ENCODE measurements around the gene SLC9A9. TPM values are rescaled to one million over a fixed set of nuclear protein-coding genes. Genes with fewer than 3 reads are reported as not detected.

Gene SLC9A9
- polyA plus RNA-seq, 1 donor from 2014 or later = 0.54 TPM

- H3K9me2 ChIP-seq (ENCODE audit: insufficient read depth, low read length) = no peaks in the 10 kb centered on the region
- no peak overlapping the region for H3K27ac ChIP-seq (ENCODE audit: low read length)
- no peaks in the 10 kb centered on the region for H3K79me2 ChIP-seq (replicated peaks; ENCODE audit: insufficient read depth, low read length)
- no peaks in the 10 kb centered on the region for H3F3A ChIP-seq (ENCODE audit: insufficient read depth, low read length, poor library complexity, severe bottlenecking)
- no peaks in the 10 kb centered on the region for H3K36me3 ChIP-seq (ENCODE audit: insufficient read depth, low read length)
- no peak overlapping the region for H2AFZ ChIP-seq (ENCODE audit: low read depth, low read length)
- TF ChIP-seq MXI1 (conservative IDR thresholded peaks at IDR 0.05; ENCODE audit: poor library complexity, severe bottlenecking) = no peak
- TF ChIP-seq SMC3 (conservative IDR thresholded peaks at IDR 0.05; ENCODE audit: poor library complexity) = no peak
- TF ChIP-seq RAD21 (conservative IDR thresholded peaks at IDR 0.05) = no peak
- no peak for TF ChIP-seq TAF1 (IDR thresholded peaks at IDR 0.05; ENCODE audit: low read depth)
- no peak for TF ChIP-seq REST (IDR thresholded peaks at IDR 0.05; ENCODE audit: borderline replicate concordance)
- no peak for TF ChIP-seq EP300 (conservative IDR thresholded peaks at IDR 0.05; ENCODE audit: poor library complexity, severe bottlenecking)
- no peak for TF ChIP-seq POLR2AphosphoS5 (IDR thresholded peaks at IDR 0.05)
- no peak for TF ChIP-seq EZH2 (IDR thresholded peaks at IDR 0.05; ENCODE audit: borderline replicate concordance, insufficient read depth, low read length, poor library complexity, severe bottlenecking)
- TF ChIP-seq CTCF (IDR thresholded peaks at IDR 0.05; ENCODE audit: poor library complexity, severe bottlenecking) = no peak
- H3K4me3 ChIP-seq (ENCODE audit: low read length) = no peak overlapping the region
- H3K4me2 ChIP-seq (ENCODE audit: low read length) = no peak overlapping the region
- no peak overlapping the region for H3K9ac ChIP-seq (ENCODE audit: low read length)
- no peaks in the 10 kb centered on the region for H3K9me3 ChIP-seq (ENCODE audit: low read length)
- no peaks in the 10 kb centered on the region for H3K27me3 ChIP-seq (ENCODE audit: insufficient read depth, low read depth, low read length)
- no peaks in the 10 kb centered on the region for H4K20me1 ChIP-seq (ENCODE audit: insufficient read depth)
These were observed 504.3 kb downstream of the SLC9A9 start for GRCh38 chr3:143343944-143344343.

- TF ChIP-seq EP300 (conservative IDR thresholded peaks at IDR 0.05; ENCODE audit: poor library complexity, severe bottlenecking) (no peak), EZH2 (IDR thresholded peaks at IDR 0.05; ENCODE audit: borderline replicate concordance, insufficient read depth, low read length, poor library complexity, severe bottlenecking) (no peak), SMC3 (conservative IDR thresholded peaks at IDR 0.05; ENCODE audit: poor library complexity) (no peak), TAF1 (IDR thresholded peaks at IDR 0.05; ENCODE audit: low read depth) (no peak), POLR2AphosphoS5 (IDR thresholded peaks at IDR 0.05) (no peak)
- Histone ChIP-seq H3K79me2 (replicated peaks; ENCODE audit: insufficient read depth, low read length) (no peaks in the 10 kb centered on the region), H3K4me3 (ENCODE audit: low read length) (no peak overlapping the region), H3K9me2 (ENCODE audit: insufficient read depth, low read length) (no peaks in the 10 kb centered on the region), H4K20me1 (ENCODE audit: insufficient read depth) (no peaks in the 10 kb centered on the region), H3K36me3 (ENCODE audit: insufficient read depth, low read length) (no peaks in the 10 kb centered on the region), H3K9me3 (ENCODE audit: low read length) (no peaks in the 10 kb centered on the region), H3K27me3 (ENCODE audit: insufficient read depth, low read depth, low read length) (no peaks in the 10 kb centered on the region), H3F3A (ENCODE audit: insufficient read depth, low read length, poor library complexity, severe bottlenecking) (no peaks in the 10 kb centered on the region), H3K4me2 (ENCODE audit: low read length) (no peak overlapping the region), H3K9ac (ENCODE audit: low read length) (no peak overlapping the region), H3K27ac (ENCODE audit: low read length) (no peak overlapping the region), H2AFZ (ENCODE audit: low read depth, low read length) (no peak overlapping the region)
These were observed 505.2 kb downstream of the SLC9A9 start for GRCh38 chr3:143343031-143343430.
